ENCODE data around the gene TMEM258. TPM values are rescaled to one million over a fixed set of nuclear protein-coding genes. Genes with fewer than 3 reads are reported as not detected.

Gene TMEM258
- total and polyA plus RNA-seq, 2 of the 4 experiments (the other 2 are of a cell fraction): 107 to 280 TPM

DNA sequence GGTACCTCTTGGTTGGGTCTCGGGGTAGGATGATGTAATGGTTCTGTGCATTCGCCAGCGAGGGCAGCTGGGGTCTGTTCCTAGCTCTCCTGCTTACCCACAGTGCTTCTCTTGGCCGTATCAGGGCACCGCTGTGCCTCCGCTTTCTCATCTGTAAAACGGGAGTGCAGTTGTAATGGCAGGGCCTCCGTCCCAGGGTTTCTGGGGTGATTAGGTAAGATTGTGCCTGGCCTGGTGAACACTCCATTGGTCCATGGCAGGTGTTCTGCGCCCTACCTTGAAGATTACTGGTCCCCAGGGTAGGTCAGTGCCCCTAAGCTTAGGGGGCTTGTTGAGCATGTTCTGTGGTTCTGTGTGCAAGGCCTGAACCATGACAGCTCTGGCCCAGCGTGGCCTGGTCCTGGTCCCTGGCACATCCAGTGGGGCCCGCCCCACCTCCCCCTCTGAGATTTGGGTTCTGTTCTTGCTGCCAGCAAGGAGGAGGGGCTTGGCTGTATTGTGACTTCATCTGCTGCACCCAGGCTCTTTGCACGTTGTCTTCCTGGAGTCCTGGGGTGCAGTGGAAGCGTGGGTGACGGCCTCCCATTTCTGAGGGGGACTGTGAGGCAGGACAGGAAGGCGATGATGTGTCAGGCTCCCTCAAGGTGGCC lies 35.1 kb downstream of the TMEM258 start:
- no peaks in the 10 kb centered on the region for H3K36me3 ChIP-seq (ENCODE audit: control insufficient read depth, insufficient read depth, low read length)
- no TSS peak for BruUV-seq (replicated peaks)
- no peak overlapping the region for H3K4ac ChIP-seq (ENCODE audit: low read depth, low read length)
- in situ Hi-C loops (cut with MboI; ENCODE audit: low sequenced_read_pairs) (no loop called here), intact Hi-C loops (cut with micrococcal nuclease) (no loop called here), dilution Hi-C loops (cut with HindIII; ENCODE audit: low sequenced_read_pairs, unreplicated experiment) (no loop called here)
- no peak overlapping the region for H3K18ac ChIP-seq (ENCODE audit: low read depth, low read length)
- no peak for ATAC-seq (ENCODE audit: low read depth)
- no peaks in the 10 kb centered on the region for H4K20me1 ChIP-seq (ENCODE audit: insufficient read depth, low read length)
- H4K91ac ChIP-seq (ENCODE audit: insufficient read depth, low read depth, low read length): peak overlapping the region; percentile 76
- H3K79me1 ChIP-seq (ENCODE audit: low read depth in 1 of 2, low read length in 2 of 2): 0 out of 4 replicates have a peak, but pooled peaks cover 0 to 3% of the 10 kb centered on the region in 2 experiments
- H2BK5ac ChIP-seq (ENCODE audit: low read depth, low read length, poor library complexity, severe bottlenecking): no peak overlapping the region
- no peak overlapping the region for H4K5ac ChIP-seq (ENCODE audit: low read depth, low read length)
- peaks cover 15% of the 10 kb centered on the region for H3K4me1 ChIP-seq (ENCODE audit: control insufficient read depth, insufficient read depth, low read length)
- no peak overlapping the region; the same call in 1 of the 2 replicates for H2AK5ac ChIP-seq (ENCODE audit: low read depth, low read length)
- no peak overlapping the region for H2AFZ ChIP-seq (replicated peaks; ENCODE audit: low read length, poor library complexity)
- H2BK120ac ChIP-seq (ENCODE audit: low read depth, low read length): no peak overlapping the region
- H3K14ac ChIP-seq (replicated peaks; ENCODE audit: low read depth, low read length): no peak overlapping the region; the same call in 1 of the 2 replicates
- no peak overlapping the region for H3K9ac ChIP-seq (ENCODE audit: low read depth, low read length)
- no peaks in the 10 kb centered on the region for H3K9me1 ChIP-seq (ENCODE audit: insufficient read depth, low read length)
- POLR2A ChIA-PET (ENCODE audit: unreplicated experiment): no interaction called here
- H3K23ac ChIP-seq (ENCODE audit: low read depth, low read length): no peak overlapping the region
- no peak overlapping the region for H3K27ac ChIP-seq (ENCODE audit: insufficient read depth, low read length)
- no peak overlapping the region; a peak in 2 of 4 replicates for H4K8ac ChIP-seq (ENCODE audit: low read depth in 2 of 2, low read length in 2 of 2)
- no peaks in the 10 kb centered on the region for H3K9me3 ChIP-seq (ENCODE audit: control insufficient read depth, insufficient read depth, low read length)
- no peak overlapping the region for H2AK9ac ChIP-seq (replicated peaks; ENCODE audit: low read depth, low read length, poor library complexity)
- CTCF ChIA-PET: no interaction called here
- WGBS, 2 experiments (ENCODE audit: extremely low coverage in 2 of 2, insufficient read length in 1 of 2): 60% methylated on average over 2 of the region's 15 CpGs; no CpG with 5 or more reads in 1 of the 2 experiments
- DNase-seq: no peak
- TF ChIP-seq CEBPB (IDR thresholded peaks at IDR 0.05; ENCODE audit: low read depth, low read length) (no peak), SMC3 (IDR thresholded peaks at IDR 0.05; ENCODE audit: low read depth, low read length) (no peak), BHLHE40 (IDR thresholded peaks at IDR 0.05; ENCODE audit: low read depth, low read length) (no peak), RAD21 (IDR thresholded peaks at IDR 0.05; ENCODE audit: low read length) (no peak), RFX5 (IDR thresholded peaks at IDR 0.05; ENCODE audit: low read depth, low read length) (no peak), MXI1 (IDR thresholded peaks at IDR 0.05; ENCODE audit: borderline replicate concordance, low read depth, low read length) (no peak), NFE2L2 (IDR thresholded peaks at IDR 0.05; ENCODE audit: low read depth, low read length) (no peak), POLR2A (IDR thresholded peaks at IDR 0.05; ENCODE audit: low read depth, low read length) (no peak), MAFK (IDR thresholded peaks at IDR 0.05; ENCODE audit: low read depth, low read length) (no peak), RCOR1 (IDR thresholded peaks at IDR 0.05; ENCODE audit: insufficient replicate concordance, low read length) (no peak), FOS (IDR thresholded peaks at IDR 0.05; ENCODE audit: low read depth, low read length) (no peak)
- TF ChIP-seq, protein P1, sequence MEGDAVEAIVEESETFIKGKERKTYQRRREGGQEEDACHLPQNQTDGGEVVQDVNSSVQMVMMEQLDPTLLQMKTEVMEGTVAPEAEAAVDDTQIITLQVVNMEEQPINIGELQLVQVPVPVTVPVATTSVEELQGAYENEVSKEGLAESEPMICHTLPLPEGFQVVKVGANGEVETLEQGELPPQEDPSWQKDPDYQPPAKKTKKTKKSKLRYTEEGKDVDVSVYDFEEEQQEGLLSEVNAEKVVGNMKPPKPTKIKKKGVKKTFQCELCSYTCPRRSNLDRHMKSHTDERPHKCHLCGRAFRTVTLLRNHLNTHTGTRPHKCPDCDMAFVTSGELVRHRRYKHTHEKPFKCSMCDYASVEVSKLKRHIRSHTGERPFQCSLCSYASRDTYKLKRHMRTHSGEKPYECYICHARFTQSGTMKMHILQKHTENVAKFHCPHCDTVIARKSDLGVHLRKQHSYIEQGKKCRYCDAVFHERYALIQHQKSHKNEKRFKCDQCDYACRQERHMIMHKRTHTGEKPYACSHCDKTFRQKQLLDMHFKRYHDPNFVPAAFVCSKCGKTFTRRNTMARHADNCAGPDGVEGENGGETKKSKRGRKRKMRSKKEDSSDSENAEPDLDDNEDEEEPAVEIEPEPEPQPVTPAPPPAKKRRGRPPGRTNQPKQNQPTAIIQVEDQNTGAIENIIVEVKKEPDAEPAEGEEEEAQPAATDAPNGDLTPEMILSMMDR (conservative IDR thresholded peaks at IDR 0.05; ENCODE audit: low read depth, low read length): no peak
- TF ChIP-seq, protein P2, sequence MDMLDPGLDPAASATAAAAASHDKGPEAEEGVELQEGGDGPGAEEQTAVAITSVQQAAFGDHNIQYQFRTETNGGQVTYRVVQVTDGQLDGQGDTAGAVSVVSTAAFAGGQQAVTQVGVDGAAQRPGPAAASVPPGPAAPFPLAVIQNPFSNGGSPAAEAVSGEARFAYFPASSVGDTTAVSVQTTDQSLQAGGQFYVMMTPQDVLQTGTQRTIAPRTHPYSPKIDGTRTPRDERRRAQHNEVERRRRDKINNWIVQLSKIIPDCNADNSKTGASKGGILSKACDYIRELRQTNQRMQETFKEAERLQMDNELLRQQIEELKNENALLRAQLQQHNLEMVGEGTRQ (IDR thresholded peaks at IDR 0.05; ENCODE audit: low read depth, low read length): no peak
- TF ChIP-seq, protein P3, sequence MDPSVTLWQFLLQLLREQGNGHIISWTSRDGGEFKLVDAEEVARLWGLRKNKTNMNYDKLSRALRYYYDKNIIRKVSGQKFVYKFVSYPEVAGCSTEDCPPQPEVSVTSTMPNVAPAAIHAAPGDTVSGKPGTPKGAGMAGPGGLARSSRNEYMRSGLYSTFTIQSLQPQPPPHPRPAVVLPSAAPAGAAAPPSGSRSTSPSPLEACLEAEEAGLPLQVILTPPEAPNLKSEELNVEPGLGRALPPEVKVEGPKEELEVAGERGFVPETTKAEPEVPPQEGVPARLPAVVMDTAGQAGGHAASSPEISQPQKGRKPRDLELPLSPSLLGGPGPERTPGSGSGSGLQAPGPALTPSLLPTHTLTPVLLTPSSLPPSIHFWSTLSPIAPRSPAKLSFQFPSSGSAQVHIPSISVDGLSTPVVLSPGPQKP (IDR thresholded peaks at IDR 0.05; ENCODE audit: borderline replicate concordance, low read depth, low read length): no peak
- no peak overlapping the region for H3K56ac ChIP-seq (ENCODE audit: extremely low read depth, insufficient read depth, low read length)
- no peak overlapping the region for H3K4me2 ChIP-seq (ENCODE audit: low read depth, low read length)
- H2BK20ac ChIP-seq (ENCODE audit: low read depth, low read length): no peak overlapping the region
- H2BK15ac ChIP-seq (ENCODE audit: low read depth, low read length): no peak overlapping the region; the same call in 2 of the 3 replicates
- peaks cover 3% of the 10 kb centered on the region; the same call in 1 of the 2 replicates for H3K27me3 ChIP-seq (ENCODE audit: control insufficient read depth, insufficient read depth, low read length)
- H3K4me3 ChIP-seq (ENCODE audit: insufficient read depth, low read depth, low read length): no peak overlapping the region

Measured in IMR-90 (cell line).